SU-DHL-6 (cell line): ENCODE data around the gene CFAP58.

Source experiments
- H2AFZ ChIP-seq: fragments of 200-600 bp; sonication (generic); 2 replicates; pipeline ENCODE4 v1.6.1; 2014; ENCODE audit warnings: low read depth, mild to moderate bottlenecking, moderate library complexity, mixed read lengths, antibody characterized with exemption, low read length; ENCODE audit not compliant: severe bottlenecking
- H3F3A ChIP-seq: fragments of 200-600 bp; shearing (Covaris generic); 2 replicates; pipeline ENCODE4 v1.6.0; 2016; ENCODE audit warnings: antibody characterized with exemption, mild to moderate bottlenecking; ENCODE audit not compliant: insufficient read depth
- H3K27ac ChIP-seq: fragments of 200-600 bp; sonication (generic); 2 replicates; pipeline ENCODE4 v1.5.1; 2016; ENCODE audit warnings: low read depth, mild to moderate bottlenecking, low read length, moderate library complexity, mixed read lengths
- H3K27me3 ChIP-seq: fragments of 200-600 bp; sonication (generic), shearing (Covaris generic); 2 replicates; pipeline ENCODE4 v1.6.0; 2014; ENCODE audit warnings: mild to moderate bottlenecking, low read length
- H3K36me3 ChIP-seq: fragments of 200-600 bp; sonication (generic); 2 replicates; pipeline ENCODE4 v1.6.1; 2014; ENCODE audit warnings: mild to moderate bottlenecking, low read length, mixed read lengths
- H3K4me2 ChIP-seq: fragments of 300-600, 200-600 bp; shearing (Covaris generic), sonication (generic); 2 replicates; pipeline ENCODE4 v1.6.0; 2014; ENCODE audit warnings: low read length, low read depth, mild to moderate bottlenecking; ENCODE audit not compliant: poor library complexity, severe bottlenecking
- H3K4me3 ChIP-seq: fragments of 200-600 bp; sonication (generic); 2 replicates; pipeline ENCODE4 v1.5.1; 2014; ENCODE audit warnings: antibody characterized with exemption, low read length, mild to moderate bottlenecking, mixed read lengths; ENCODE audit not compliant: insufficient read depth, poor library complexity, severe bottlenecking
- H3K79me2 ChIP-seq: fragments of 200-600 bp; sonication (generic); 2 replicates; pipeline ENCODE4 v1.6.1; 2014; ENCODE audit warnings: mild to moderate bottlenecking, low read length, moderate library complexity; ENCODE audit not compliant: insufficient read depth
- H3K9ac ChIP-seq: fragments of 200-600 bp; sonication (generic); 2 replicates; pipeline ENCODE4 v1.7.0; 2014; ENCODE audit warnings: mild to moderate bottlenecking, low read length
- H3K9me2 ChIP-seq: fragments of 200-600 bp; sonication (generic); replicated peaks from 2 replicates; pipeline ENCODE4 v1.6.1; 2014; ENCODE audit warnings: low read length; ENCODE audit not compliant: insufficient read depth
- H3K9me3 ChIP-seq: fragments of 200-600 bp; sonication (generic); 2 replicates; pipeline ENCODE4 v1.6.1; 2014; ENCODE audit warnings: low read length, mixed read lengths; ENCODE audit not compliant: insufficient read depth
- H4K20me1 ChIP-seq: fragments of 200-600 bp; sonication (generic); 2 replicates; pipeline ENCODE4 v1.6.1; 2014; ENCODE audit warnings: low read depth, mild to moderate bottlenecking, antibody characterized with exemption, low read length, moderate library complexity, mixed read lengths
- EZH2phosphoT487 ChIP-seq: fragments of 200-600 bp; sonication (generic), shearing (Covaris generic); conservative IDR thresholded peaks from 2 replicates; pipeline ENCODE4 v1.6.1; 2018; ENCODE audit warnings: mild to moderate bottlenecking, antibody characterized with exemption, low read length, moderate library complexity, mixed read lengths
- TF ChIP-seq, protein P1 (sequence below): fragments of 200-600 bp; sonication (generic); IDR thresholded peaks from one replicate; pipeline ENCODE4 v1.5.1; 2017; ENCODE audit warnings: antibody characterized with exemption, mild to moderate bottlenecking, low read length, moderate library complexity; ENCODE audit not compliant: insufficient read depth, poor library complexity, severe bottlenecking

CFAP58 gene

DNA sequence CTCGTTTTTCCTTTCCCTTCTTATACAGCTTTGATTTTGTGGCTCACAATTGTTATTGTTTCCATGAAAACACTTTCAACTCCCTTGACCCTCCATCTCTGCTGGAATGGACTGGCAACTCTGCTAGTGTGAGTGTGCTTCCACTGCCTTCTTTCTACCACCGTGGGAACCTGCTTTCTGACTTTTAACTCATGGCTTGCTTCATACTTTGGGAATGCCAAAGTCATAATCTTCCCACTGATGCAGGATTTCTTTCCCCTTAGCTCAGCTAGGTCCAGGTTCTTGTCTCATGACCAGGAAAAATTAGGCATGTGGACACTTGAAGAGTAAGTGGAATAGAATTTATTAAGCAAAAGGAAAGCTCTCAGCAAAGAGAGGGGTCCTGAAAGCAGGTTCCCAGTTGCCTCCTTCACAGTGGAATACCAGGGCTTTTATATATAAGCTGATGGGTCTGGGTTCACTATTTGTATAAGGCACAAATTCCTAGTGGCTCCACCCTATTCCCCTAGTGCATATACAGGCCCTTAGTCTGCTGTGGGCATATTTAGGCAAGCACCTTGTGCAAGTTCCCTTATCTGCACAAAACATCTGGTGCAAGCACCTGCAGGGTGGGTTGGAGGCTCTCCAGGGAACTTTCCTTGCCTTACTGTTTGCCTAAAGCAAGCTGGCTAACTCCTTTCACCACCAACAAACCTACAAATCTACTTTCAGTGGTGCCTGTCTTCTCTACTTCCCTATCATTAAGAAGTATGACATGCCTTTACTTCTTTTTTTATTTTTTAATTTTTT lies 119.5 kb downstream of the CFAP58 start:
- Histone ChIP-seq H3F3A (no peaks in the 10 kb centered on the region), H3K4me2 (no peak overlapping the region), H2AFZ (no peak overlapping the region), H3K36me3 (no peaks in the 10 kb centered on the region), H4K20me1 (no peaks in the 10 kb centered on the region), H3K9me2 (no peaks in the 10 kb centered on the region), H3K27ac (no peak overlapping the region), H3K9me3 (no peaks in the 10 kb centered on the region), H3K27me3 (no peaks in the 10 kb centered on the region), H3K9ac (no peak overlapping the region), H3K79me2 (no peaks in the 10 kb centered on the region), H3K4me3 (no peak overlapping the region)
- no peak for TF ChIP-seq EZH2phosphoT487
- TF ChIP-seq, protein P1, sequence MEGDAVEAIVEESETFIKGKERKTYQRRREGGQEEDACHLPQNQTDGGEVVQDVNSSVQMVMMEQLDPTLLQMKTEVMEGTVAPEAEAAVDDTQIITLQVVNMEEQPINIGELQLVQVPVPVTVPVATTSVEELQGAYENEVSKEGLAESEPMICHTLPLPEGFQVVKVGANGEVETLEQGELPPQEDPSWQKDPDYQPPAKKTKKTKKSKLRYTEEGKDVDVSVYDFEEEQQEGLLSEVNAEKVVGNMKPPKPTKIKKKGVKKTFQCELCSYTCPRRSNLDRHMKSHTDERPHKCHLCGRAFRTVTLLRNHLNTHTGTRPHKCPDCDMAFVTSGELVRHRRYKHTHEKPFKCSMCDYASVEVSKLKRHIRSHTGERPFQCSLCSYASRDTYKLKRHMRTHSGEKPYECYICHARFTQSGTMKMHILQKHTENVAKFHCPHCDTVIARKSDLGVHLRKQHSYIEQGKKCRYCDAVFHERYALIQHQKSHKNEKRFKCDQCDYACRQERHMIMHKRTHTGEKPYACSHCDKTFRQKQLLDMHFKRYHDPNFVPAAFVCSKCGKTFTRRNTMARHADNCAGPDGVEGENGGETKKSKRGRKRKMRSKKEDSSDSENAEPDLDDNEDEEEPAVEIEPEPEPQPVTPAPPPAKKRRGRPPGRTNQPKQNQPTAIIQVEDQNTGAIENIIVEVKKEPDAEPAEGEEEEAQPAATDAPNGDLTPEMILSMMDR = no peak

DNA sequence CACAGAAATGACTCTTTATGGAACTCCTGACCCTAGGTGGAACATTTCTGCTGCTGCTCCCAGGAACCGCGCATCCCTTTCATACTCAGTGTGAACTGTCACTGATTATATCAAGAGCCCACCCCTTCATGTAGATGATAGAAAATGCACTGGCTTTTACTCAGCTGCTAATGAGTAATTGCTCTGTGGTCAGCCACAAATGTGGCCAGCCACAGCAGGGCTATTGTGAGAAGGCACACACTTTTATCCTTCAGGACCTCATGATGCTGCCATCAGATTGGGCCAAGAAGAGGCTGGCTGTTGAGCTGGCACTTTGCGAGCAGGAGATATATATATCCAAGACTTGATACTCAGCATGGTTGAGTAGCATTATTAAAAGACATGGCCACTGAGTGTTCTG lies 124.7 kb downstream of the CFAP58 start:
- Histone ChIP-seq H3K79me2 (no peaks in the 10 kb centered on the region), H3K27ac (no peak overlapping the region), H3K27me3 (no peaks in the 10 kb centered on the region), H3K9me2 (no peaks in the 10 kb centered on the region), H3K4me2 (no peak overlapping the region), H3K4me3 (no peak overlapping the region), H4K20me1 (no peaks in the 10 kb centered on the region), H3K36me3 (no peaks in the 10 kb centered on the region), H2AFZ (no peak overlapping the region), H3K9ac (no peak overlapping the region), H3K9me3 (no peaks in the 10 kb centered on the region), H3F3A (no peaks in the 10 kb centered on the region)
- TF ChIP-seq EZH2phosphoT487 = no peak
- TF ChIP-seq, protein P1 = no peak

DNA sequence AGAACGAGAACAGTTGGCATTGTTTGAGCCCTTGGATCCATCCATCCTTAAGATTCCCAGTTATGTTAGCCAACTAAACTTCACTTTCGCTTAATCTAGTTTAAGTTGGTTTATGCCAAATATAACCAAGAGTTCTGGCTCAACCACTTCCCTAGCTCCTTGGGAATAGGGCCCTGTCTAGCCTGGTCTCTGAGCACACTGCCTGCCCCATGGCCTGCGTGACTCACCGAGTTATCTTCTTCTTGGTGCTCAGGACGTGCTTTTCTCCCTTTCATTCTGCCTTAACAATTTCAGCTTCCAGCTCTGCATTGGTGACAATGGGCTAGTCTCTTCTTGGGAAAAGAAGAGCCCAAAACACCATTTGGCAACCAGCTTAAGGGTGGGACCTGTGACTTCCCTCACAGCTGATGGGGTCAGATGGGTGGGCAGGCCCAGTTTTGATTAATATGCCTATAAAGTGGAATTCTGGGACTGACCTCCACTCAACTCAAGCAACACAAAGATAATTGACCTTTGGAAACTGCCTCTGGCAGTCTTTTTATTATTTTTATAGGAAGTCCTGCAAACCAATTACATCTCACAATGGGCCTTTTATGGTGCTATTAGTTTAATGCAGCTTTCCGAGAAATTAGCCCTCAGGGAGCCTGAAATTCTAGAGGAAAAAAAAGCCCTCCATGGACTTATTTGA lies 126.4 kb downstream of the CFAP58 start:
- H2AFZ ChIP-seq = no peak overlapping the region
- TF ChIP-seq, protein P1 = no peak
- no peak for TF ChIP-seq EZH2phosphoT487

More for the DNA sequence above, 126.4 kb downstream of the CFAP58 start:
- H3K9ac ChIP-seq = no peak overlapping the region
- no peaks in the 10 kb centered on the region for H3K36me3 ChIP-seq
- H3K9me2 ChIP-seq = no peaks in the 10 kb centered on the region
- H3F3A ChIP-seq = no peaks in the 10 kb centered on the region
- H3K4me3 ChIP-seq = no peak overlapping the region
- no peak overlapping the region for H3K4me2 ChIP-seq
- 0 out of 2 replicates have a peak, but pooled peaks cover under 1% of the 10 kb centered on the region for H3K27me3 ChIP-seq
- H3K27ac ChIP-seq = no peak overlapping the region
- H4K20me1 ChIP-seq = no peaks in the 10 kb centered on the region
- no peaks in the 10 kb centered on the region for H3K79me2 ChIP-seq
- H3K9me3 ChIP-seq = no peaks in the 10 kb centered on the region
